Activated CD8-positive, alpha-beta memory T cell treated with anti-CD3 and anti-CD28 coated beads, Interleukin-2, amount 50 U/mL, for 1 hour (primary cell): ENCODE measurements around the gene USP44.
"Not testable (repeated sequence)": the region's sequence is repeated elsewhere in the genome, so short reads cannot be mapped to it uniquely, and the experiment has no call there.

Experiments
- DNase-seq: peaks from one replicate; pipeline ENCODE4 v3.0.0-alpha.2; 2020; ENCODE audit errors: extremely low read depth

The USP44 gene

DNA sequence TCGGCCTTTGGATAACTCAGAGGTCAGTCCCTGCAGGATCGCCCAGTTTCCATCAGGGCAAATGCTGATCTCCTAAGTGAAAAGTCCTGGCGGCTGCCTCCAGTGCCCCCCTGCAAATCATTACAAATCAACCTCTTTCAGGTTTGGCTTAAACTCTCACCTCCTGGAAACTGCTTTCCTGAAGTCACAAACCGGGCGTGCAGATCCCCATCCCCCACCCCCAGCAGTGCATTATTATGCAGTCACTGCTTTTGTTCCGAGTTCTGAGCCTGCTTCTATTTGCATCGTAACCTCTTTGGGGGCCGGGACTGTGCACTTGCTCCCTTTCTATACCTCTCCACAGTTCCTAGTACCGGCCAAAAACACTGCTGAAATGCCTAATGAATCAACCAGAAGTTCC, at the start of gene USP44:
USP44 (minus strand) TSS at position 172 of the 400 bp plus-strand sequence. CDS start 17,220 bp downstream, outside the sequence.
- DNase-seq = no peak

DNA sequence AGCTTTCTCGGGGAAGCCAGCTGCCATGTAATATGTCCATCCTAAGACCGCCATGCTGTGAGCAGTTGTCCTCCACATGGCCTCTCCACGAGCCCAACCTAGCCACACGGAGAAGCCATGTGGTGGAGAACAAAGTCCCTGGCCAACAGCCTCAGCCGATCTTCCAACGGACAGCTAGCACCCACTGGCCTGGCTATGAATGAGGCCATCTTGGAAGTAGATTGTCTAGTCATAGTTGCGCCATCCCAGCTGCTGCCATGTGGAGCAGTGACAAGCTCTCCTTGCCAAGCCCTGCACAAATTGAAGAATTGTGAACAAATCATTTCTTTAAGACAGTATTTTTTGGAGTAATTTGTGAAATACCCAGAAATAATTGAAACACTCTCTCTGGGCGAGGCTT, 49.3 kb upstream of the USP44 start:
- DNase-seq = no peak

DNA sequence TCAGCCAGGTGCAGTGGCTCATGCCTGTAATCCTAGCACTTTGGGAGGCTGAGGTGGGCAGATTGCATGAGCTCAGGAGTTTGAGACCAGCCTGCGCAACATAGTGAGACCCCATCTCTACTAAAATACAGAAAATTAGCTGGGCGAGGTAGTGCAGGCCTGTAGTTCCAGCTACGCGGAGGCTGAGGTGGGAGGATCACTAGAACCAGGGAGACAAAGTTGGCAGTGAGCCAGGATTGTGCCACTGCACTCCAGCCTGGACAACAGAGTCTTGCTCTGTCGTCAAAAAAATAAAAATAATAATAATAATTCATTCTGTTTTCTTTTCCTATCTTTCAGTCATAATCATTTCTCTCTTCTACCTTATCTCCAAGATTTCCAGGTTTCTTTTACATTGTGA, 48.6 kb upstream of the USP44 start:
- DNase-seq = no peak

DNA sequence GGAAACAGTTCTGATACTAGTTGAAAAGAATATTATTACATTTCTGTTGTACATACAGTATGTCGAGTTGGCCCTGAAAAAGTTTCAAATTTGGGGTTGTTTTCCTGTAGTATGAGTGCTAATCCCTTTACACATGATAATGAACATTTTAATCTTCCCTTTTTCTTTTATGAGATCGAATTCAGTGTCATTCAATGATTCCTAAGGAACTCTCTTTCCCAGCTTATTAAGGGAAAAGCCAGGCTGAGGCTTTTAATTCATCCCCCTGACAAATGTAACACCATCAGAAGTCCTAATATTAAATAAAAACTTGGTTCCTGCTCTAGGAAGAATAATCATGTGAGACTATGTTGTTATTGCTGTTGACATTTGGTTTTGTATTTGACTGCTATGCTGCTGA, 42.9 kb upstream of the USP44 start:
- no peak for DNase-seq

DNA sequence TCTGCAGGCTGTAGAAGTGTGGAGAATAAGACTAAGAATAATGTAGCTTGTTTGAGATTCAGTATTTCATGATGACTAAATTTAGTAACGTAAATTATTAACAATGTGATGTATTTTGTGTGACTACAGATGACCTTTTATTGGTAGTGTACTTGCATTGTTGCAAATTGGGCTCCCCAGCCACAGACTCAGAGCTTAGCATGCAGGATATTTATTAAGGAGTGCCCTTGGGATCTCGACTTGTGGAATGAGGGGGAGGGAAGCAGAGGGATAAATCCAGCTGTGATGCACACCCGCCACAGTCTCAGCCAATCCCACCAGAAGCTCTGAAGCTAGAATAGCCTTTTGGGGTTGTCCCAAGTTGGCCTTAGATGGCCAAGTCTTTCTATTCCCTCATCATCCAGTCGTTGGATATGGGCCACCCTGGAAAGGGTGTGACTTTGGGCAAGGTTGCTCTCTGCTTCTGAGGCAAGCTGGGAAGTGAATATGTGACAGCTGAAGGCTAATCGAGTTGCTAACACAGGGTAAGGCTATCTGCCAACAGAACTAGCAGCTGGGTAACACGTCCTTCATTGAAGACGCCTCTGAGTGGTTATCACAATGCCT, 42.1 kb upstream of the USP44 start:
- DNase-seq = no peak

DNA sequence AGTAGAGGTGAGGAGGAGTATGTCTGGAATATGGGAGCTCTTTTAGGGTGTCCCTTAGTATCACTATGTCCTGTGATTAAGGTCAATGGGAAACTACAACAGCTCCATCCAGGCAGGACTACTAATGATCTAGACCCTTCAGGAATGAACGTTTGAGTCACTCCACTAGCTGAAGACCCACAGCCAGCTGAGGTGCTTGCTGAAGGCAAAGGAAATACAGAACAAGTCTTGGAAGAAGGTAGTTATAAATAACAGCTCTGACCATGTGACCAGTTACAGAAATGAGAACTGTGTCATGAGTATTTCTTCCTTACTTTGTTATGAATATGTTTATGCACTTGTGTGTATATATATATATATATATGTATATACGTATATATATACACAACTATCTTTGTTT, 40.5 kb upstream of the USP44 start:
- DNase-seq = no peak

DNA sequence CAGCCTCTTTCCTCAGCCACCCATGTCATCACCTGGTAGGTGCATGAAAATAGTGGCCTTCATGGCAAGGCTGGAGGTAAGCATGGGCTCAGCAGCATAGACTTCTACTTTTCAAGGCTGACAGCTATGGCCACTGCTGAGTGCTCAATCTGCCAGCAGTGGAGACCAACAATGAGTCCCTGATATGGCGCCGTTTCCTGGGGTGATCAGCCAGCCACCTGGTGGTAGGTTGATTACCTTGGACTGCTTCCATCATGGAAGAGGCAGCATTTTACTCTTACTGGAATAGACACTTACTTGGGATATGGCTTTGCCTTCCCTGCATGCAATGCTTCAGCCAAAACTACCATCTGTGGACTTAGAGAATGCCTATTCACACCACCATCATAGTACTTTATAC, 39.5 kb upstream of the USP44 start:
- DNase-seq = no peak

DNA sequence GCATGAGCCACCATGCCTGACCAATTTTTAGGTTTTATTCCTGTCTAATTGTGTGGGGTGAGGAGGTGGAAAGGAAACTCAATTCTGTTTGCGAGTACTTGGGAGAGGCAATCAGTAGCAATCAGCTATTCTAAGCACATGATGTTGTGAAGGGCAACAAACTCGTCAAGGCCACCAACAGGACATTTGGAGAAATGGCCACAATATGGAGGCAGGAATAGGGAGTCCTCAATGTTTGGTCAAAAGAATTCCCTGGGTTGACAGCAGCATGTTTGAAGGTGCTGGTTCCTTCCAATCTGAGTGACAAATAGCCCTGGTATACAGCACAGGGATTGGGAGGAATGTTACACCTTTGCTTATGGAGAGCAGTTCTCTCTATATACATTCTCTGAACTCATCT, 32.7 kb upstream of the USP44 start:
- DNase-seq = no peak

DNA sequence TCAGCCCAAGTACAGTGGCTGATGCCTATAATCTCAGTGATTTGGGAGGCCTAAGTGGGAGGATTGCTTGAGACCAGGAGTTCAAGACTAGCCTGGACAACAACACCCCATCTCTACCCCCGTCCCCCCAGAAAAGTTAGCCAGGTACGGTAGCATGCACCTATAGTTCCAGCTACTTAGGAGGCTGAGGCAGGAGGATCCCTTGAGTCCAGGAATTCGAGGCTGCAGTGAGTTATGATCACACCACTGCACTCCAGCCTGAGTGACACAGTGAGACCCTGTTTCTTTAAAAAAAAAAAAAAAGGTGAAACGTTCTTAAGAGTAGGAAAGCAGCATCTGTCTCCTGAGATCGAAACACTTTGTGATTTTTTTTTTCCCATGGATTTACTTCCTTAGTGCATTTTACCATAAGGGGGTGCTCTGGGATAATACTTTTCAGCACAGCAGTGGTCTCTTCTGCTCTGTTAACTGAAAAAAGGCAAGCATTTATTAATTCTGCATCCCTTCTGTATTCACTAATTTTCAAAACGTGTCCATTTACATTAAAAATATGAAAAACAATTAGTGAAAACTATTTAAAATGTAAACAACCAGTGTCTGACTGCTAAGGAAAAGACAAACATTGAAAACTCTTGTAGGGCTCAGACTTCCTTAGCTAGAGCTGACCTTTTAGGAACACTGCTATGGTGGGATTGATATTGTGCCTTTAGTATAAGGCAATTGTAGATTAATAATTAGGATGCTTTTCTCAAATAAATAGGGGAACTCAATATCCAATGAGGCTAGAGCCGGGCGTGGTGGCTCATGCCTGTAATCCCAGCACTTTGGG, 31.2 kb upstream of the USP44 start:
- DNase-seq = no peak

DNA sequence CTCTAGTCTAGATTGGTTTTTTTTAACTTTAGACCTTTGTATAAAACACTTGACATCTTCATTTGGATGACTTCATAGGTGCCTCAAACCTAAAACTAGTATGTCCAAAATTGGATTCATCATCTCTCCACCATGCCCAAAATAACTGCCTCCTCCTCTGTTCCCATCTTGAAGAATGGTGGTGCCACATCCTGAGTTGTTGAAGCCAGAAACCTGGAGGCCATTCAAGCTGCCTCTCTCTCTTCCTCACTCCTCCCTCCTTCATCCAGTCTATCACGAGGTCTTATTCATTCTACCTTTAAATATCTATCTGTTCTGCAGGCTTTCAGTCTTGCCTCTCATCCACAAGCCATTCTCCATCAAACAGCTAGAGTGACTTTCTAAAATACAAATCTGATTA, 26.5 kb upstream of the USP44 start:
- no peak for DNase-seq

DNA sequence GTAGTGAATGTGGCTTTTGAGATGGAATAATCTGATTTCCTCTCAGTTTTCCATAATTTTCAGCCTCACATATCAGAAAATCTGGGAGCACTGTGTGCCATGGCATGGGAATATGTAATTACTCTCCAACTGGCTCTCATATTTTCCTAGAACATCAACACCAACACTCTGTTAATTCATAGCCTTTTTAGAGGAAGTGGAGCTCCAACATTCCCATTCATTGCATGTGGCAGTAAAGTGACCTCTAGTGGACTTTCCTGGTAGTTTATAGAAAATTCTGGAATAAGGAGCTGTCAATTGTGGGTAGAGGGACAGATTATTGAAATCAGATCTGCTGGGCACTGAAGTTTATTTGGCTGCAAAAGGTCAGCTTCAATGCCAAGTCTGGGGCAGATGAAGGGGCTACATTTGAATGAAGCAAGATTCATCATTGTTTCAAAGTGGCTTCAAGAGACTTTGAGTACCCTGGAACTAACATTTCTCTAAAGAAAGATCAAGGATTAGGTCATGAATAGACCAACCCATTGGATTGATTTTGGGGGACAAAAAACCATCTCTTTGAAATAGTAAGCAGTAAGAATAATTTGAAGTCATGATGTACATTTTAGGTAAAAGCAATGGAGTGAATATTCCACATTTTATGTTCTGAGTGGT, 23.6 kb upstream of the USP44 start:
- DNase-seq = no peak

DNA sequence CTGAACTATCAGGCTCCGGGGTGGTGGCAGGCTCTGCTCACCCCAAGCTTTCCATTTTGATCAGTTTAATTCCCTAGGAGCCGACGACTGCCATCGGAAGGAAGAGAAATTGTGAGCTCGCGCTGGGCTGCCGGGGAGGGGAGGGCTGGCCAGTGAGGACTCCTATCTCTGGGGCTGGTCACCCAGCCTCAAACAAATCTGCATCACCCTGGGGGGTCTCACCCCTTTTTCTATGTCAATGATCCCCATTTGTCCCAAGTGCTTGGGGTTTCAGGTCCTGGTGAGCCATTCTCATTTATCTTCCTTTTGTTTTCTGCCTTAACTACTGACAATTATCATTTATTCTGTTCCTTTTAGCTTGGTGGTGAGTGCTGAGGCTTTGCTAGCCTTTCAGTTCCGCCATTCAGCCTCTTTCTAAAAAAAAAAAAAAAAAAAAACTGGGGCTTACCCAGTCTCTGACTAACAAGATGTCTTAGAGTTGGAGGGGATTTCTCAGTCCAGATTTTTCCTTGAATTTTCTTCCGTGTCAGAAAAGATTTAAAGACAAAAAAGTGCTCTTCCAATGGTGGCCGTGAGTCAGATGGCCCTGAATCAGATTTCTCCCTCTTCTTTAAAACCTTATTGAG, 22.8 kb upstream of the USP44 start:
- no peak for DNase-seq

DNA sequence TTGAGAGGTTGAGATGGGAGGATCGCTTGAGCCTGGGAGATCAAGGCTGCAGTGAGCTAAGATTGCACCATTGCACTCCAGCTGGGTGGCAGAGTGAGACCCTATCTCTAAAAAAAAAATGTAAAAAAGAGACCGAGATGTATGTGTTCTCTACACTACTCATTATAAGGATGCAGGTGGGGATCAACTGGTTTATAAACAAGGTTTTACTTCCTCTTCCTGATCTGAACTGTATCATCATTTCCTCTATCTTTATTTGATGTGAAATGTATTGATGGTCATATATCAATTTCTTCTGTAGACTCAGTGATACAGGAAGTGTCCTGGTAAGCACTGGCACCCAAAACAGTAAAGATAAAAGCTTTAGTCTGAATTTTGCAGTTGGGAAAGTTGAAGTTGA, 20.1 kb upstream of the USP44 start:
- no peak for DNase-seq

DNA sequence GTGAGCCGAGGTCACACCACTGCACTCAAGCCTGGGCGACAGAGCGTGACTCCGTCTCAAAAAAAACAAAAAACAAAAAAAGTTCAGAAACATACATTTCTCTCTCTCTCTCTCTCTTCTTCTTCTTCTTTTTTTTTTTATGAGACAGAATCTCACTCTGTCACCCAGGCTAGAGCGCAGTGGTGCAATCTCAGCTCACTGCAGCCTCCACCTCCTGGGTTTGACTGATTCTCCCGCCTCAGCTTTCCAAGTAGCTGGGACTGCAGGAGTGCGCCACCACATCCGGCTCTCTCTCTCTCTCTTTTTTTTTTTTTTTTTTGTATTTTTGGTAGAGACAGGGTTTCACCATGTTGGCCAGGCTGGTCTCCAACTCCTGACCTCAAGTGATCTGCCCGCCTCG, 16.8 kb upstream of the USP44 start:
- not testable (repeated sequence) for DNase-seq

DNA sequence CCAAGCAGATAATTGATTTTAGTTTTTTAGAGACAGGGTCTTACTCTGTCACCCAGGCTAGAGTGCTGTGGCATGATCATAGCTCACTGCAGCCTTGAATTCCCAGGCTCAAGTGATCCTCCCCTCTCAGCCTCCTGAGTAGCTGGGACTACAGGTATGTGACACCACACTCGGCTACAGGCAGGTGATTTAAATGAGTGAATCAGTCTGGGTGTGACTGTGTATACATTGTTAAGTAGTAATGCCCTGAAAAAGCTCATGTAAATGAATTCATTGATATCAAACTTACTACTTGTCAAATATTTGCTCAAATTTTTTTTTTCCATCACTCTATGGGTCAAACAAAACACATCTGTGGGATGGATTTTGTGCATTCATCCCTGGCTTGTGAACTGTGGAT, 6.3 kb upstream of the USP44 start:
- no peak for DNase-seq

DNA sequence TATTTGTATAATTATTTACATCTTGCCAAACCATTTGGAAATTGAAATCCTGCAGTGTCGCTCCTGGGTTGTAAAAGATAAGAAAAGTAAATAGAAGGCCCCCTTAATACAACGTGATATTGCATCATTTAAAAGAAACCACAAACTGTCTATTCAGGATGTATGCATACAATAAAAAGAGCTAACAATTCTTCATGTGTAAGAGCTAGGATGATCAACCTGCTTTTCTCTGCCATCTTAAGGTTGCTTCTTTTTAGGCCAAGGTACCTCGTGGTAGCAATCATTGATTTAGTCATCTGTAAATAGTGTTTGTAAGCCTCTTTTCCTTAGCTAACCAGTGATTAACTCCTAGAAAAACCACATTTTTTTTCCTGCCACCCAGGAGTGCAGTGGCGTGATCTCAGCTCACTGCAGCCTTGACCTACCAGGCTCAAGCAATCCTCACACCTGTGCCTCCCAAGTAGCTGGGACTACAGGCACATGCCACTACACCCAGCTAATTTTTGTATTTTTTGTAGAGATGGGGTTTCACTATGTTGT, 3.3 kb upstream of the USP44 start:
- no peak for DNase-seq

DNA sequence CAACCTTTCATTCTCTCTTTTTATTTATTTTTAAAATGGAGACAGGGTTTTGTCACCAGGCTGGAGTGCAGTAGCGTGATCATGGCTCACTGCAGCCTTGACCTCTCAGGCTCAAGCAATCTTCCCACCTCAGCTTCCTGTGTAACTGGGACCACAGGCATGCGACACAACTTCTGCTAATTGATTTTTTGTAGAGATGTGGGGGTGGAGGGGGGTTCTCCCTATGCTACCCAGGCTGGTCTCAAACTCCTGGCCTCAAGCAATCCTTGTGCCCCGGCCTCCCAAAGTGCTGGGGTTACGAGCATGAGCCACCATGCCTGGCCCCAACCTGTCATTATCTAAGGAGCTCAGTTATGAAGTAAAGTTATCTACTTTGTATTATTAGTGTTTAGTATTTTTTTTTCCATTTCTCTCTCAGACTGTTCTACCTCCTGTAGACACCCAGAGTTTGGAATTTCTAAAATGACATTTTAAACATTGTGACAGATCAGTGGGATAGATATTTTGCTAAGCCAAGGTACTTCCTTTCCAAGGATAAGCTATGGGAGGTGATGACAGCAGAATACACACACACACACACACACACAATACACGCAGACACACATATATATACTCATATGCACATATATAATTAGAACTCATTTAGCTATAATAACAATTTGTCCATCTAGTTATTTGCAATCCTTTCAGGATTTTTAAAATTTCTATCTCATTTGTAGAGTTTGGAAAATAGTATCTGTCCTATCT, 2.1 kb upstream of the USP44 start:
- no peak for DNase-seq

DNA sequence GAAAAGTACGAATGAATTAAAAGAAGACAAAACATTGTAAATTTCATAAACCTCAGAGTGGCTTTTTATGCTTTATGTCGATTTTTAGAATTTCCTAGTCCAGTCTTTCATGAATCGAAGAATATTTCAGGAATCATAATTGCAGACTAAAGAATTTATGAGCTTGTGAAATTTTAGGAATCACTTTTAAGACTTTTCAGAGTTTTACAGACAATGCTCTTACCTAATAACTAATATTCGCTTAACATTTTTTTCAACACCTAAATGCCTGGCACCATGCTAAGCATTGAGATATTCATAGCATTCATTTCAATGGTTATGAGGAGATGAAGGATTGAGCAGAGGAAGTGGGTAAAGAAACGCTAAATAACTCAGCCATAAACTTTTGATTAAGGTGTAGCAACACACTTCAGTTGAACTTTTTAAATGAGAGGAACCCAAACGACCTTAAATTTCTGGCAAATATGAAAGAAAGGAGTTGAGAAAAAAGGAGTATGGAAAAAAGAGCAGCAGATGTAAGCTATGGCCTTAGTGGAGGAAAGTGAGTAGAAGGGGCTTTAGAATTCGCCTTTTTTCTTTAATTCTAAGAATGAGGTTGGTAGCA, 739 bp upstream of the USP44 start:
- no peak for DNase-seq

DNA sequence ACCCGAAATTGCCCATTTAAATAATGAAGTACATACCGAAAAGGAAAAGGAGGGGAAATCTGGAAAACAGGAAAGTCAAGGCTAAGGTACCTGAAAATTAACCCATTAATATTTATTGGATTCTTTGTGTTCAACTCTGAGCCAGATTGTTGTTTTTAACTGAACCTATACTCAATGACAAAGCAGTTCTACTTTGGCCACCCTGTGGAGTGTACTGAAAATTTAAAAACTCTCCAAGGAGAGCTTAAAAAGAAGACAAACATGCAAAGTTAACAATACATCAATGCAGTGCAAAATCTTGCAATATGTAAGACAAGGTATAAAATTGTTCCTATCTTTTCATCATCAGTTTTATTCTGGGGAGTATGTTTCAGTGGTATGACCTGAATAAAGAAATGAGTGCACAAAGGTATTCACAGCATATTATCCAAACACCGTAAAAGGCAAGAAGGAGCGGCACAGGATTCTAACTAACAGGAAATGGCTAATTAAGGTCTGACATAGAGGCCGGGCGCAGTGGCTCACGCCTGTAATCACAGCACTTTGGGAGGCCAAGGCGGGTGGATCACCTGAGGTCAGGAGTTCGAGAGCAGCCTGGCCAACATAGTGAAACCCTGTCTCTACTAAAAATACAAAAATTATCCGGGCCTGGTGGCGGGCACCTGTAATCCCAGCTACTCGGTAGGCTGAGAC, 1.7 kb downstream of the USP44 start:
- DNase-seq = no peak

DNA sequence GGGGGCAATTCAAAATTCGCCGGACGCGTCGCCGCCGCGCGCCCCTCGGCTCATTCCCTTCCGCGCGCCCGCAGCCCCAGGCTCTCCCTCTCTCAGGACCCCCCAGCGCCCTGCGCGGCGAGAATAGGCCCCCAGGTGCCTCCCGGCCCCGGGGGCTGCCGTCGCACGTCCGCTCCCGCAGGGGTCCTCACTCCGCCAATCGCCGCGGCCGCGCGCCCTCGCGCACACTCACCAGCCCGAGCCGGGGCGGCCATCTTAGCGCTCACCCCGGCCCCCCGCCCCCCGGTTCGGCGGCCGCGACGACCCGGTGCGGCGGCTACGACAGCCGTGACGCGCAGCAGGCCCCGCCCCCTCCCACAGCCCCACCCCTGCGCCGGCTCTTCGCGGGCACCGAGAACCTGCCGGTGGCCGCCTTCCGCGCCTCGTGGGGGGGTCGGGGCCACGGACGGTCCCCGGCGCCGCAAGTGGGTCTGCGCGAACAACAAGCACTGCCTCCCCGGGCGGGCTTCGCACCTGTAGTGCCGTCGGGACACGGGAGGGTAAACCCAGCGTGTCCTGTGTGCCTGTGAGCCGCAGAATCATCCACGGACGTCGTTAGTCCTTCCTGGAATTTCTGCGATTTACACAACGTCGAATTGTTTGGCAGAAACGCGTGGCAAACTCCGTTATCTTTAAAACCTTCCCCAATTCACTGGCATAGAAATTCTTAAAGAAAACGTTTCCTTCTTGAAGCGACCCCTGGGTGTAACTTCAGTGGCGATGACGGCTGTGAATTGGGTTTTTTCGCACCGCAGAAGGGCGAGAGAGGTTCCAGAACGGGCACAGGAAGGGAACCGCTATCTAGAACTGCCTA, 2.5 kb downstream of the USP44 start:
- DNase-seq = no peak
